ENCODE data around the gene MIPOL1.
A peak's percentile ranks its signal among the peaks of the same experiment; 100 is the strongest.

MIPOL1 gene

GRCh38 chr14:37565550-37565949, 367.8 kb downstream of the MIPOL1 start:
- H3K27ac Mint-ChIP-seq, result no peak overlapping the region
- H3K27me3 Mint-ChIP-seq (ENCODE audit: low read depth, poor library complexity), result no peaks in the 10 kb centered on the region
- H3K4me3 Mint-ChIP-seq, result no peak overlapping the region
- no peak for DNase-seq
- no peak for TF ChIP-seq CTCF (IDR thresholded peaks at IDR 0.05)
- no peaks in the 10 kb centered on the region for H3K9me3 Mint-ChIP-seq
- H3K4me1 Mint-ChIP-seq, result peaks cover 4% of the 10 kb centered on the region
- no peaks in the 10 kb centered on the region for H3K36me3 Mint-ChIP-seq (ENCODE audit: low read depth)

- Mint-ChIP-seq H3K36me3 (ENCODE audit: low read depth) (no peaks in the 10 kb centered on the region), H3K27me3 (ENCODE audit: low read depth, poor library complexity) (no peaks in the 10 kb centered on the region), H3K4me1 (peaks cover 4% of the 10 kb centered on the region), H3K4me3 (no peak overlapping the region), H3K9me3 (no peaks in the 10 kb centered on the region), H3K27ac (peak overlapping the region; percentile 46)
- no peak for TF ChIP-seq CTCF (IDR thresholded peaks at IDR 0.05)
- no peak for DNase-seq
Measured at GRCh38 chr14:37566811-37567371, 369.2 kb downstream of the MIPOL1 start.

GRCh38 chr14:37569729-37570128, 372.0 kb downstream of the MIPOL1 start:
- Mint-ChIP-seq H3K4me3 (no peak overlapping the region), H3K9me3 (no peaks in the 10 kb centered on the region), H3K36me3 (ENCODE audit: low read depth) (no peaks in the 10 kb centered on the region), H3K4me1 (peaks cover 4% of the 10 kb centered on the region), H3K27ac (no peak overlapping the region), H3K27me3 (ENCODE audit: low read depth, poor library complexity) (no peaks in the 10 kb centered on the region)
- TF ChIP-seq CTCF (IDR thresholded peaks at IDR 0.05), result no peak
- DNase-seq, result no peak

- Mint-ChIP-seq H3K4me1 (peaks cover 4% of the 10 kb centered on the region), H3K4me3 (no peak overlapping the region), H3K27me3 (ENCODE audit: low read depth, poor library complexity) (no peaks in the 10 kb centered on the region), H3K9me3 (no peaks in the 10 kb centered on the region), H3K36me3 (ENCODE audit: low read depth) (no peaks in the 10 kb centered on the region), H3K27ac (no peak overlapping the region)
- TF ChIP-seq CTCF (IDR thresholded peaks at IDR 0.05), result no peak
- no peak for DNase-seq
Measured at GRCh38 chr14:37571391-37571790, 373.7 kb downstream of the MIPOL1 start.

- no peak for DNase-seq
- Mint-ChIP-seq H3K27me3 (ENCODE audit: low read depth, poor library complexity) (peaks cover 15% of the 10 kb centered on the region), H3K4me3 (no peak overlapping the region), H3K27ac (no peak overlapping the region), H3K9me3 (no peaks in the 10 kb centered on the region), H3K36me3 (ENCODE audit: low read depth) (no peaks in the 10 kb centered on the region), H3K4me1 (no peaks in the 10 kb centered on the region)
- TF ChIP-seq CTCF (IDR thresholded peaks at IDR 0.05), result no peak
Measured at GRCh38 chr14:37573356-37573755, 375.6 kb downstream of the MIPOL1 start.

GRCh38 chr14:37579274-37579673, 381.5 kb downstream of the MIPOL1 start:
- no peak overlapping the region for H3K4me3 Mint-ChIP-seq
- H3K36me3 Mint-ChIP-seq (ENCODE audit: low read depth), result no peaks in the 10 kb centered on the region
- H3K27me3 Mint-ChIP-seq (ENCODE audit: low read depth, poor library complexity), result peaks cover 70% of the 10 kb centered on the region
- no peaks in the 10 kb centered on the region for H3K9me3 Mint-ChIP-seq
- peaks cover 7% of the 10 kb centered on the region for H3K4me1 Mint-ChIP-seq
- no peak overlapping the region for H3K27ac Mint-ChIP-seq
- no peak for TF ChIP-seq CTCF (IDR thresholded peaks at IDR 0.05)
- DNase-seq, result peak; percentile 17
